Memory B cell (primary cell): ENCODE data around the gene SLC9A7.

Experiments
- ATAC-seq: fragments of 150-1000 bp; cut with Tn5 transposase; 2 replicates; pipeline ENCODE4 v1.10.0; 2021; ENCODE audit warnings: low read depth, mild to moderate bottlenecking, moderate library complexity
- DNase-seq, 2 donors: peaks; one replicate each; pipeline ENCODE4 v3.0.0; 2022; ENCODE audit warnings: low spot score in 2 of 2
- H3K27ac Mint-ChIP-seq: one replicate; pipeline ENCODE4 v1.8.0; 2022; ENCODE audit warnings: mild to moderate bottlenecking, moderate library complexity, mixed read lengths
- H3K27me3 Mint-ChIP-seq: one replicate; pipeline ENCODE4 v1.8.0; 2022; ENCODE audit warnings: mixed read lengths
- H3K36me3 Mint-ChIP-seq: one replicate; pipeline ENCODE4 v1.8.0; 2022; ENCODE audit warnings: mild to moderate bottlenecking, mixed read lengths
- H3K4me1 Mint-ChIP-seq: one replicate; pipeline ENCODE4 v1.8.0; 2022; ENCODE audit warnings: mixed read lengths
- H3K4me3 Mint-ChIP-seq: one replicate; pipeline ENCODE4 v1.8.0; 2022; ENCODE audit warnings: mild to moderate bottlenecking, moderate library complexity, mixed read lengths
- H3K9me3 Mint-ChIP-seq: one replicate; pipeline ENCODE4 v1.8.0; 2022; ENCODE audit warnings: mixed read lengths

SLC9A7 gene

DNA sequence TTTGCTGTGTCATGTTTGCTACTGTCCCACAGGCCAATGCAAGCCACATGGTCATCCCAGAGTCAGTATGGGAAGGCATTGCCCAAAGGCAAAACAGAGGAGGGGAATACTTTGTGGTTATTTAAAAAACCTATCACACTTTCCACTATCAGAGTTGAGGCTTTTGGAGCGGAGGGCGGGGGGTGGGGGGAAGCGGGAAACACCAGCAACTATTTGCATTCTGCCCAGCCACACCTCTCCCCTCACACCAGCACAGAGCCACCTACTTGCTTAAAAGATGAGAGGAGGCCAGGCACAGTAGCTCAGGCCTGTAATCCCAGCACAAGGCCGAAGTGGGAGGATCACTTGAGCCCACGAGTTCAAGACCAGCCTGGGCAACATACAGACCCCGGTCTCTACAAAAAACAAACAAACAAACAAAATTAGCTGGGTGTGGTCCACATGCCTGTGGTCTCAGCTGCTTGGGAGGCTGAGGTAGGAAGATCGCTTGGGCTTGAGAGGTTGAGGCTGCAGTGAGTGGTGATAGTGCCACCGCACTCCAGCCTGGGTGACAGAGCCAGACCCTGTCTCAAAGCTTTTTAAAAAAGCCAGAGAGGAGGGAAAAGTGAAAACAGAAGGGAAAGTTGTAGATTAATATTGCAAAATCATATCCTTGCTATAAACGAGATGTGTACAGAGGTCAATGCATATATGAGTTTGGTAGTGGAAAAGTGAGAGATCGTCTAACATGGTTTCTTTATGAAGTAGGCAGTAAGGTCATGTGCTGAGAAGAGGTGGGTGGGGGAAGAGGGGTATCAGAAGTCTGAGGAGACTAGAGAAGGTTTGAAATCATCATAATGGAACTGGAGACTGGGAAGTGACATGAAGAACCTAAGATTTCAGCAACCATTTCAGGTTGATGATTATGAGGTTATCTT, 187.2 kb downstream of the SLC9A7 start:
- Mint-ChIP-seq H3K9me3 (no peaks in the 10 kb centered on the region), H3K4me3 (peak overlapping the region; percentile 85)
- ATAC-seq = no peak

DNA sequence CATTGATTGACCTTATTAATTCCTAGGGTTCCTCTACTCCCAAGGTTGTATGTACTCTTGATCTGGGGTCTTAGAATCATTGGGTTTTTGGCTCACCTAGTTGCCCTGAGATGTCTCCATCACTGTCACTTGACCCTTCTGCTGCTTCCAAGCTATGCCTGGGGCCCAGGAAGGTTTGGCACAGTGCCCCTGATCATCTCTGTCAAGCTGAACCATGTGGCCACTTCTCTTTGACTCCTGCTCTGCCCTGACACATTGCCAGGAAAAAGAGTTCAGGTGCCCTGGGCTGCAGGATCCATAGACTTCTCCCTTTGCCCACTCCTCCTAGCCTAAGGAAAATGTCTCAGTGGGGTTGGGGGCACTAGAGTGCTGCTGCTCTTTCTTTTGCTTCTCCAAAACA, 189.3 kb downstream of the SLC9A7 start:
- no peak for DNase-seq
- H3K36me3 Mint-ChIP-seq = no peaks in the 10 kb centered on the region
- ATAC-seq = no peak
- H3K27me3 Mint-ChIP-seq = peaks cover 4% of the 10 kb centered on the region
- H3K27ac Mint-ChIP-seq = no peak overlapping the region
- H3K4me3 Mint-ChIP-seq = no peak overlapping the region
- peaks cover 18% of the 10 kb centered on the region for H3K4me1 Mint-ChIP-seq
- no peaks in the 10 kb centered on the region for H3K9me3 Mint-ChIP-seq

More for the DNA sequence above, 187.2 kb downstream of the SLC9A7 start:
- H3K27me3 Mint-ChIP-seq = no peaks in the 10 kb centered on the region
- DNase-seq = no peak
- H3K4me1 Mint-ChIP-seq = peaks cover 27% of the 10 kb centered on the region
- H3K36me3 Mint-ChIP-seq = no peaks in the 10 kb centered on the region
- peak overlapping the region; percentile 80 for H3K27ac Mint-ChIP-seq

DNA sequence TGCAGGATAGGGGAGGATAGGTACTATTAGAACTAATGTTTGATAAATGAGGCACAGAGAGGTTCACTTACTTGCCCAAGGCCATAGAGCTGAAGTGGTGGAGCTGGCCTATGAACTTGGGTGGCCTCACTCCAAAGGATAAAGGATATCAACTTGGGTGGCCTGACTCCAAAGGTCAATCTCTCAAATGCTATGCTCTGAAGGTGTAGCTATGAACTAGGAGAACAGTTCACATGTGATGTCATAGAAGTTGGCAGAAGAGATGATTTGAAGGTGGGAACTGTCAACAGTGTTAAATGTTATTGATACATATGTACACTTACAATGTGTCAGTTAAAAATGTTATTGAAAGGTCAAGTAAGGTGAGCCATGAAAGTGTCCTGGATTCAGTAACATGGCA, 191.5 kb downstream of the SLC9A7 start:
- Mint-ChIP-seq H3K27ac (no peak overlapping the region), H3K4me1 (peaks cover 16% of the 10 kb centered on the region), H3K27me3 (peaks cover 6% of the 10 kb centered on the region), H3K36me3 (no peaks in the 10 kb centered on the region), H3K9me3 (no peaks in the 10 kb centered on the region), H3K4me3 (no peak overlapping the region)
- no peak for DNase-seq
- ATAC-seq = no peak

DNA sequence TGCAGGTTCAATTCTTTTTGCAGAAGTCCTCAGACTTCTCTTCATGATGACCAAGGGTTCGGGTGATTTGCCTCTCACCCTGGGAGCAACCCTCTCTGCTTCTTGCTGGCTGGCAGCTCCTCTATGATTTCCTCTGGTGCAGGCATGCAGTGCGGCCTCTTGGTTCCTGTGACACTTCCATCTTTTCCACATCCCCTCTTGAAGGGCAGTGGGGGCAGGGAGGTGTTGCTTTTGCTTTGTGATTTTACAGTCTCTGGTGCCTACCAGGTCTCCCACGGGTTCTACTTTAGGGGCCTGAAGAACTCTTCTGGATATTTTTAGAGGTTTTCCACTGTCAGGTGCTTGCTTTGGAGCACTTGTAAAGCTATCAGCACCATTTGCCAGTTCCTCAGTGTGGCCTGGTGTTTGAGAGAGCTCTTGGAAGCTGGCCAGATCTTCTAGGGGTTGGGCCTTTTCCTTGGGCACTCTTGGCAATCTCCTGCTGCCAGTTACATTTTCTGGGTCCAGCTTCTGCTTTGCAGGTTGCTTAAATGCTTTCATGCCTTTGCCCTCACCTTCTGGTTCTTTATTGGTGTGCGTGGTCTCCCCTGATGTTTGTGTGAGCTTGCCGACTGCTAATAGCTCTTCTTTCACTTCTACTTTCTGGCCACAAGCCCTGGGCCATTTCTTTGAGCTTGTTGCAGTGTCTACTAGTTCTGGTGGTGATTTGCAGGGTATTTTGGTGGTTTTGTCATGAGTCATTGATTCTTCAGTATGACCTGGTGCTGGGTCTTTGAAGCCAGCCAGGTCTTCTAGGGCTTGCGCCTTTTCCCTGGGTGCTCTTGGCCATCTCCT, 196.9 kb downstream of the SLC9A7 start:
- H3K4me3 Mint-ChIP-seq = peak overlapping the region; percentile 37
- H3K27me3 Mint-ChIP-seq = peaks cover 12% of the 10 kb centered on the region
- peaks cover 2% of the 10 kb centered on the region for H3K36me3 Mint-ChIP-seq
- ATAC-seq (peak; percentile 98), DNase-seq (peak in 1 of 2 donors; percentile 18)
- no peaks in the 10 kb centered on the region for H3K9me3 Mint-ChIP-seq
- H3K27ac Mint-ChIP-seq = no peak overlapping the region
- peaks cover 17% of the 10 kb centered on the region for H3K4me1 Mint-ChIP-seq

DNA sequence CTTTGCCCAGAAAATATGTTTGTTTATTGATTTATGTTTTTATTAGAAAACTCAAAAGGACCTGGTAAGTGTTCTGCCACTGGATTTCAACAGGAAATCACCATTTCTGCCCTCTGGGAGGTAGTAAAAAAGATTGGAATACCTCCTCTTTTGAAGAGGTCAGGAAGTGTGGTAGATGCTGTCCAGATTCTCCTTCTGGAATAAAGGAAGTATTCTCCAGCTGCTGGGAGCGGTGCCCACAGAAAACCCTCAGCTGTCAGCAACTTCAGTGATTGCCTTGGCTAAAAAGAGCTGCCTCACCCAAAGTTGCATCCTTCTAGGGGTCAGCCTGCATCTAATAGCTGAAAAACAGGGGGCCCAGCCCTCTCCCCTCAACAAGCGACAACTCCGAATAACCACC, 199.9 kb downstream of the SLC9A7 start:
- Mint-ChIP-seq H3K4me3 (no peak overlapping the region), H3K27me3 (peaks cover 7% of the 10 kb centered on the region), H3K4me1 (peaks cover 17% of the 10 kb centered on the region), H3K36me3 (peaks cover 2% of the 10 kb centered on the region), H3K9me3 (no peaks in the 10 kb centered on the region), H3K27ac (no peak overlapping the region)
- ATAC-seq = no peak
- DNase-seq = no peak

DNA sequence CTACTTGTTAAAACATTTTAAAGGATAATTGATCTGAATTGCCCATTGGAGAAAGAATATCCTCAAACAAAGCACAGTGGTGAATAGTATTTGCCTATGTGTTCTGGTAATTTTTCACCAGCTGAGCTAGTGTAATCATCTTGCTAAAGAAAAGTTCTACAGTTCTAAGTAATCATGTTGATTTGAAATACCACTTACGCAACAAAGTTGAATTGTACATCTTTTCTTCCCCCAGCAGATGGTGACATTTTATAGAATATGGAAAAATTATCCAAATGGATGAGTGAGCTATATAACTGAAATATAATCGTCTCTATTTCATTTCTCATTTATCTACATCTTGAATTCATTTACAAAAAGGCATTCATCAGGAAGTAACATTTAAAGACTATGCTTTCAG, 204.0 kb downstream of the SLC9A7 start:
- H3K36me3 Mint-ChIP-seq = peaks cover 7% of the 10 kb centered on the region
- no peak overlapping the region for H3K27ac Mint-ChIP-seq
- H3K27me3 Mint-ChIP-seq = peaks cover 7% of the 10 kb centered on the region
- H3K4me3 Mint-ChIP-seq = no peak overlapping the region
- H3K9me3 Mint-ChIP-seq = no peaks in the 10 kb centered on the region
- ATAC-seq = no peak
- DNase-seq = no peak
- H3K4me1 Mint-ChIP-seq = no peaks in the 10 kb centered on the region

DNA sequence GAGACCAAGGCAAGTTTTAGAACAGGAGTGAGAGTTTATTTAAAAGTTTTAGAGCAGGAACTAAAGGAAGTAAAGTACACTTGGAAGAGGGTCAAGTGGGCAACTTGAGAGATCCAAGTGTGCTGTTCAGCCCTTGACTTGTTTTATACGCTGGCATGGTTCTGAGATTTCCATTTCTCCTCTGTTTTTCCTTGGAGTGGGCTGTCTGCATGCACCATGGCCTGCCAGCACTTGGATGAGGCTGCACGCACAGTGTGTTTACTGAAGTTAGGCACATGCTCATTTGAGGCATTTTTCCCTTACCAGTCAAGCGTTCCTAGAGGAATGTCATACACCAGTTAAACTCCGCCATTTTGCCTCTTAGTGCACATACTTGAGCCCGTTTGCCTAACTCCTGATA, 205.0 kb downstream of the SLC9A7 start:
- peaks cover under 1% of the 10 kb centered on the region for H3K4me1 Mint-ChIP-seq
- no peak for DNase-seq

DNA sequence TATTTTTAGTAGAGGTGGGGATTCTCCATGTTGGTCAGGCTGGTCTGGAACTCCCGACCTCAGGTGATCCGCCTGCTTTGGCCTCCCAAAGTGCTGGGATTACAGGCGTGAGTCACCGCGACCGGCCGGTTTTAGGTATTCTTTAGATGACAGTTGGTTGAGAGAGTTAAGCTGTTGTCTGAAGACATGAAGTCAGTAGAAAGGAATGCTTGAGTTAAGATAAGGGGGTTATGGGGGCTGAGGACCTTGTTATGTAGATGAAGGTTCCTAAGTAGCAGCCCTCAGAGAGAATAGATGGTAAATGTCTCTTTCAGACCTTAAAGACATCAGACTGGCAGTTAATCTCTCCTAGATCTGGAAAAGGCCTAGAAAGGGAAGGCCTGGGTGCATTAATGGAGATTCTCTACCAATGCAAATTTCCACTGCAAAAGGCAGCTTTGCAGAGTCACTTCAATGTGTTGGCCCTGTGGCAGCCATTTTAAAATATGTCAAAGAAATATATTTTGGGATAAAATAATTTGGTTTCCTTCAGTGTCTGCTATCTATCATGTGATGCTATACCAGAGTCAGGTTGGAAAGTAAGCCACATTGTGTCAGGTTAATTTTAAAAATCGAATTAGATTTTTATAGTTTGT, 207.3 kb downstream of the SLC9A7 start:
- Mint-ChIP-seq H3K9me3 (no peaks in the 10 kb centered on the region), H3K27me3 (no peaks in the 10 kb centered on the region), H3K4me3 (no peak overlapping the region), H3K27ac (no peak overlapping the region), H3K4me1 (peaks cover 4% of the 10 kb centered on the region), H3K36me3 (peaks cover 7% of the 10 kb centered on the region)
- ATAC-seq (no peak), DNase-seq (no peak)

More for the DNA sequence above, 205.0 kb downstream of the SLC9A7 start:
- Mint-ChIP-seq H3K9me3 (no peaks in the 10 kb centered on the region), H3K27me3 (peaks cover 7% of the 10 kb centered on the region), H3K36me3 (peaks cover 8% of the 10 kb centered on the region), H3K4me3 (no peak overlapping the region), H3K27ac (no peak overlapping the region)
- ATAC-seq = no peak

DNA sequence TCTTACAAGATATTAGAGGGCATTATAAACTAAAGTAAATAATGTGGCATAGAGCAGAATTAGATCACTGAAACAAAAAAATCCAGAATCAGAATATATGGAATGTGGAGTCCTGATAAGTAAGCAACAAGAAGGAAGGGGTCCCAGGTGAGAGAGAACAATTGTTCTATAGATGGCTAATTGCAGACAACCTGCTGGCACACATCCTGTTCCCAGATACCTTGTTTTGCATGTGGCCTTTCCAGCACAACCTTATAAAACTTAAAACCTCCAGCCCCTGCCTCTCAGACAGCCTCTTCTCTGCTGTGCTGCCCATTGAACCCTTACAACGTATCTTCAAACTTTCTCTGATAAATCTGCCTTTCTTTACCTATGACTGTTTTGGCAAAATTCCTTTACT, 209.0 kb downstream of the SLC9A7 start:
- peaks cover 13% of the 10 kb centered on the region for H3K4me1 Mint-ChIP-seq
- H3K27me3 Mint-ChIP-seq = no peaks in the 10 kb centered on the region
- no peak overlapping the region for H3K4me3 Mint-ChIP-seq
- DNase-seq (no peak), ATAC-seq (no peak)
- peak overlapping the region; percentile 75 for H3K27ac Mint-ChIP-seq
- H3K36me3 Mint-ChIP-seq = peaks cover 7% of the 10 kb centered on the region
- H3K9me3 Mint-ChIP-seq = no peaks in the 10 kb centered on the region
